Activated B cell treated with CpG ODN at 0.5 μM for 24 hours (primary cell): ENCODE measurements around the gene TMEM222. TPM values are rescaled to one million over a fixed set of nuclear protein-coding genes. Genes with fewer than 3 reads are reported as not detected.

Experiments used
- ATAC-seq: fragments of 200-7000 bp; cut with Tn5 transposase; one replicate; pipeline ENCODE4 v1.10.0; 2021; ENCODE audit warnings: low read depth, mild to moderate bottlenecking, moderate library complexity
- CTCF ChIA-PET: fragments of 350-600 bp; sonication (Branson Sonifier 250); formaldehyde crosslinking; loops from one replicate; lab custom pipeline; 2021; ENCODE audit warnings: antibody characterized with exemption; lab: Charles Lee
- POLR2A ChIA-PET: fragments of 350-600 bp; sonication (Branson Sonifier 250); formaldehyde crosslinking; loops from one replicate; lab custom pipeline; 2021; ENCODE audit warnings: antibody characterized with exemption; lab: Charles Lee
- DNase-seq: peaks from one replicate; pipeline ENCODE4 v3.0.0; 2022
- H3K27ac Mint-ChIP-seq: one replicate; pipeline ENCODE4 v1.8.0; 2020; ENCODE audit warnings: mixed read lengths
- H3K27me3 Mint-ChIP-seq: one replicate; pipeline ENCODE4 v1.8.0; 2021; ENCODE audit warnings: mixed read lengths
- H3K36me3 Mint-ChIP-seq: one replicate; pipeline ENCODE4 v1.8.0; 2021; ENCODE audit warnings: low read depth, mixed read lengths
- H3K4me1 Mint-ChIP-seq: one replicate; pipeline ENCODE4 v1.8.0; 2021; ENCODE audit warnings: mixed read lengths
- H3K4me3 Mint-ChIP-seq: one replicate; pipeline ENCODE4 v1.8.0; 2020; ENCODE audit warnings: mild to moderate bottlenecking, mixed read lengths
- H3K9me3 Mint-ChIP-seq: one replicate; pipeline ENCODE4 v1.8.0; 2020; ENCODE audit warnings: mixed read lengths
- CTCF ChIP-seq: fragments of 200-600 bp; IDR thresholded peaks from one replicate; pipeline ENCODE4 v1.8.0; 2022; ENCODE audit warnings: antibody characterized with exemption, mild to moderate bottlenecking
- intact Hi-C: fragments of 100-400 bp; cut with micrococcal nuclease; formaldehyde crosslinking; loops from one replicate; pipeline ENCODE4 v1.15.1; 2024
- total RNA-seq: library from RNA; stranded (reverse); gene quantifications from 2 replicates; pipeline ENCODE4 v1.2.3, GENCODE V29; 2022

The TMEM222 gene
- total RNA-seq, 1 donor from 2014 or later, result 43.0 TPM

- intact Hi-C loops, result loop anchor here (10.0 kb wide), 1 partner anchor 1076 kb away; the partner anchor contains the start of gene SH3BGRL3
- Mint-ChIP-seq H3K27me3 (no peaks in the 10 kb centered on the region), H3K27ac (peak overlapping the region; percentile 35), H3K9me3 (no peaks in the 10 kb centered on the region), H3K36me3 (no peaks in the 10 kb centered on the region), H3K4me1 (peaks cover 57% of the 10 kb centered on the region), H3K4me3 (peak overlapping the region; percentile 84)
- DNase-seq (no peak), ATAC-seq (no peak)
- TF ChIP-seq CTCF, result no peak
- ChIA-PET POLR2A (interaction anchor here (0.6 to 1.7 kb wide), 2 partner anchors 12 to 301 kb away, joined by 4 to 7 read pairs; no protein-coding TSS in a partner anchor), CTCF (interaction anchor here (1.8 to 2.3 kb wide), 3 partner anchors 19 to 28 kb away, joined by 5 to 9 read pairs (median 9); partner anchors contain the start of gene SYTL1)
Measured at GRCh38 chr1:27361044-27361402, 39.1 kb downstream of the TMEM222 start.

GRCh38 chr1:27361553-27361952 is 39.6 kb downstream of the TMEM222 start:
- ATAC-seq (no peak), DNase-seq (no peak)
- Mint-ChIP-seq H3K9me3 (no peaks in the 10 kb centered on the region), H3K4me1 (peaks cover 54% of the 10 kb centered on the region), H3K27me3 (no peaks in the 10 kb centered on the region), H3K27ac (no peak overlapping the region), H3K36me3 (no peaks in the 10 kb centered on the region), H3K4me3 (no peak overlapping the region)
- ChIA-PET CTCF (interaction anchor here (1.2 to 2.3 kb wide), 4 partner anchors 19 to 245 kb away, joined by 5 to 9 read pairs (median 7); partner anchors contain the start of gene SYTL1), POLR2A (interaction anchor here (1.7 to 2.0 kb wide), 2 partner anchors 13 to 20 kb away, joined by 4 to 10 read pairs; partner anchors contain the start of gene SYTL1)
- no peak for TF ChIP-seq CTCF
- intact Hi-C loops, result loop anchor here (10.0 kb wide), 1 partner anchor 1077 kb away; the partner anchor contains the start of gene SH3BGRL3

GRCh38 chr1:27363766-27364695 is 42.1 kb downstream of the TMEM222 start:
- H3K4me1 Mint-ChIP-seq, result peaks cover 54% of the 10 kb centered on the region
- POLR2A ChIA-PET, result interaction anchor here (1.1 to 3.6 kb wide), 2 partner anchors 8 to 21 kb away, joined by 3 to 22 read pairs; no protein-coding TSS in a partner anchor
- no peak overlapping the region for H3K4me3 Mint-ChIP-seq
- DNase-seq (no peak), ATAC-seq (no peak)
- CTCF ChIA-PET, result no interaction called here
- H3K9me3 Mint-ChIP-seq, result no peaks in the 10 kb centered on the region
- intact Hi-C loops, result loop anchor here (2.0 to 10.0 kb wide), 2 partner anchors 41 to 1079 kb away; partner anchors contain the start of genes SH3BGRL3 and TMEM222
- no peaks in the 10 kb centered on the region for H3K27me3 Mint-ChIP-seq
- no peaks in the 10 kb centered on the region for H3K36me3 Mint-ChIP-seq
- no peak for TF ChIP-seq CTCF
- H3K27ac Mint-ChIP-seq, result no peak overlapping the region

- ATAC-seq (no peak), DNase-seq (no peak)
- intact Hi-C loops, result loop anchor here (1.0 to 10.0 kb wide), 5 partner anchors 8 to 1080 kb away; partner anchors contain the start of genes GPR3, SH3BGRL3 and TMEM222
- no peaks in the 10 kb centered on the region for H3K27me3 Mint-ChIP-seq
- ChIA-PET POLR2A (interaction anchor here (0.6 to 3.6 kb wide), 11 partner anchors 8 to 294 kb away, joined by 3 to 22 read pairs (median 5); partner anchors contain the start of genes AHDC1, CD164L2, SYTL1 and TMEM222), CTCF (interaction anchor here (0.6 to 2.5 kb wide), 7 partner anchors 18 to 361 kb away, joined by 3 to 24 read pairs (median 6); no protein-coding TSS in a partner anchor)
- H3K27ac Mint-ChIP-seq, result no peak overlapping the region
- peak overlapping the region; percentile 91 for H3K4me3 Mint-ChIP-seq
- H3K36me3 Mint-ChIP-seq, result no peaks in the 10 kb centered on the region
- no peak for TF ChIP-seq CTCF
- peaks cover 54% of the 10 kb centered on the region for H3K4me1 Mint-ChIP-seq
- no peaks in the 10 kb centered on the region for H3K9me3 Mint-ChIP-seq
Measured at GRCh38 chr1:27364696-27365371, 42.9 kb downstream of the TMEM222 start.
